ENCODE data around the gene HAAO.

HAAO gene

GRCh38 chr2:42830922-42831574 is 38.7 kb upstream of the HAAO start:
- Histone ChIP-seq H3K36me3 (ENCODE audit: low read depth) (no peaks in the 10 kb centered on the region), H3K4me3 (ENCODE audit: severe bottlenecking) (no peak overlapping the region), H3K27me3 (ENCODE audit: insufficient read depth, poor library complexity, severe bottlenecking) (no peaks in the 10 kb centered on the region), H3K9me3 (ENCODE audit: severe bottlenecking) (no peaks in the 10 kb centered on the region), H3K4me1 (ENCODE audit: insufficient read depth, poor library complexity, severe bottlenecking) (peaks cover 9% of the 10 kb centered on the region), H3K27ac (ENCODE audit: poor library complexity, severe bottlenecking) (no peak overlapping the region)
- DNase-seq (ENCODE audit: low spot score) (no peak), ATAC-seq (ENCODE audit: low read depth) (no peak)
- TF ChIP-seq CTCF (IDR thresholded peaks at IDR 0.05; ENCODE audit: poor library complexity, severe bottlenecking), result no peak

GRCh38 chr2:42829671-42830440 is 37.5 kb upstream of the HAAO start:
- Histone ChIP-seq H3K36me3 (ENCODE audit: low read depth) (no peaks in the 10 kb centered on the region), H3K4me3 (ENCODE audit: severe bottlenecking) (no peak overlapping the region), H3K9me3 (ENCODE audit: severe bottlenecking) (no peaks in the 10 kb centered on the region), H3K4me1 (ENCODE audit: insufficient read depth, poor library complexity, severe bottlenecking) (peaks cover 9% of the 10 kb centered on the region), H3K27ac (ENCODE audit: poor library complexity, severe bottlenecking) (peak overlapping the region; percentile 29), H3K27me3 (ENCODE audit: insufficient read depth, poor library complexity, severe bottlenecking) (no peaks in the 10 kb centered on the region)
- no peak for TF ChIP-seq CTCF (IDR thresholded peaks at IDR 0.05; ENCODE audit: poor library complexity, severe bottlenecking)
- 0 out of 3 replicates have a peak, but pooled peaks have one; percentile 5 for ATAC-seq (ENCODE audit: low read depth)
- DNase-seq (ENCODE audit: low spot score), result no peak

- ATAC-seq (ENCODE audit: low read depth) (peak; percentile 83), DNase-seq (ENCODE audit: low spot score) (no peak)
- H3K4me1 ChIP-seq (ENCODE audit: insufficient read depth, poor library complexity, severe bottlenecking), result peaks cover 9% of the 10 kb centered on the region
- peak; percentile 93 for TF ChIP-seq CTCF (IDR thresholded peaks at IDR 0.05; ENCODE audit: poor library complexity, severe bottlenecking)
- no peaks in the 10 kb centered on the region for H3K36me3 ChIP-seq (ENCODE audit: low read depth)
- no peaks in the 10 kb centered on the region for H3K27me3 ChIP-seq (ENCODE audit: insufficient read depth, poor library complexity, severe bottlenecking)
- H3K9me3 ChIP-seq (ENCODE audit: severe bottlenecking), result no peaks in the 10 kb centered on the region
- H3K27ac ChIP-seq (ENCODE audit: poor library complexity, severe bottlenecking), result peak overlapping the region; percentile 29
- no peak overlapping the region for H3K4me3 ChIP-seq (ENCODE audit: severe bottlenecking)
Measured at GRCh38 chr2:42828487-42829425, 36.4 kb upstream of the HAAO start.

- peak; percentile 92 for TF ChIP-seq CTCF (IDR thresholded peaks at IDR 0.05; ENCODE audit: poor library complexity, severe bottlenecking)
- Histone ChIP-seq H3K4me1 (ENCODE audit: insufficient read depth, poor library complexity, severe bottlenecking) (peaks cover 9% of the 10 kb centered on the region), H3K4me3 (ENCODE audit: severe bottlenecking) (no peak overlapping the region), H3K36me3 (ENCODE audit: low read depth) (no peaks in the 10 kb centered on the region), H3K27ac (ENCODE audit: poor library complexity, severe bottlenecking) (no peak overlapping the region), H3K27me3 (ENCODE audit: insufficient read depth, poor library complexity, severe bottlenecking) (no peaks in the 10 kb centered on the region), H3K9me3 (ENCODE audit: severe bottlenecking) (no peaks in the 10 kb centered on the region)
- peak; percentile 82 for DNase-seq (ENCODE audit: low spot score)
- peak; percentile 88 for ATAC-seq (ENCODE audit: low read depth)
Measured at GRCh38 chr2:42827647-42828486, 35.5 kb upstream of the HAAO start.
